ENCODE measurements around the gene PALM.

GRCh38 chr19:780935-781334, 72.2 kb downstream of the PALM start:
- no peak for TF ChIP-seq L3MBTL2 (conservative IDR thresholded peaks at IDR 0.05)
- no peak for TF ChIP-seq ZNF384 (IDR thresholded peaks at IDR 0.05)
- no peak for TF ChIP-seq BHLHE40 (IDR thresholded peaks at IDR 0.05; ENCODE audit: borderline replicate concordance)
- no peak for TF ChIP-seq FOXM1 (IDR thresholded peaks at IDR 0.05; ENCODE audit: borderline replicate concordance)
- no peak for TF ChIP-seq ARNT (IDR thresholded peaks at IDR 0.05)
- TF ChIP-seq PKNOX1 (IDR thresholded peaks at IDR 0.05), result no peak
- TF ChIP-seq SP1 (IDR thresholded peaks at IDR 0.05), result no peak
- no peak for TF ChIP-seq ELF4 (IDR thresholded peaks at IDR 0.05)
- TF ChIP-seq FOXK2 (IDR thresholded peaks at IDR 0.05), result no peak
- TF ChIP-seq LEF1 (IDR thresholded peaks at IDR 0.05; ENCODE audit: borderline replicate concordance), result no peak
- TF ChIP-seq FOXA1 (IDR thresholded peaks at IDR 0.05), result no peak
- no peak for TF ChIP-seq TARDBP (IDR thresholded peaks at IDR 0.05)
- no peak for TF ChIP-seq HDGF (IDR thresholded peaks at IDR 0.05; ENCODE audit: borderline replicate concordance)
